ENCODE data around the gene SH2D3A. TPM values are rescaled to one million over a fixed set of nuclear protein-coding genes. Genes with fewer than 3 reads are reported as not detected.
A peak's percentile ranks its signal among the peaks of the same experiment; 100 is the strongest.

The SH2D3A gene
- total and polyA plus RNA-seq, 2 of the 4 experiments (the other 2 are of a cell fraction) = under 0.01 to 0.09 TPM

DNA sequence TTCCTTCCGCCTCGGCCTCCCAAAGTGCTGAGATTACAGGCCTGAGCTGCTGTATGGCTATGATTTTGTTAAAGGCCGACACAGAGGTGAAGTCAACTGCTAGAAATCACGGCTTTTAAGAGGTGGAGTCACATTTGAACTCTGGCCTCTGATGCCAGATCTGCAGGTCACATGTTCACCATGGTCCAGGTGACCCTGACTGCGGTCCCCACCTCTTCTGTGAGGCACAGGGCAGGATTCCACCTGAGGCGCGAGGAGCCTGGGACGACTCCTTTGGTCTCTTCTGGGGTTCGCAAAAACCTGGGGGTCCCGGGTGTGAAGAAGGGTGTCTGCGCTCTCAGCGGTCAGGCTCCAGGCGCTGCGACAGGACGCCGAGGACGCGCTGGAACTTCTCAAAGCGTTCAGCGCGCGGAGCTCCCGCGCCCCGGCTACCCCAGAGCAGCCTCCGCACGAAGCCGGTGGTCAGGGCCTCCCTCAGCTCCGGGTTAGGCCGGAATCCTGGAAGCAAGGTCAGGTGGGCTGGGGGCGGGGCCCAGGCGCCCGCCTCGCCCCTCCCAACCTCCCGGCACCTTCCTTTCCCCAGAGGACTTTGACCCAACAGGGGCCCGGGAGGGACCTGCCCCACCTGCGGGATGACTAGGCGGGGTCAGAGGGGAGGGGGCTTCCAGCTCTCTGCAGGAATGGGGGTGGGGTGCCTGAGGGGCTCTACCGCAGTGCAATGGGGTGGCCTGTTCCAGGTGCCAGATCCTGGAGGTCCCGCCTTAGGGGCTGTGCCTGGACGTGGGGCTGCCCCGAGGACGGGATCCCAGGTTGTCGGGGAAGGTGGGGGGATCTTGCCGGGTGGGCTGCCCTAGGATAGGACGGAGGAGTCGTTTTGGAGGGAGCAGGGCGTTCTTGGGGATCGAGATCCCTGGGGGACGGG, 14.7 kb downstream of the SH2D3A start:
- Histone ChIP-seq H4K20me1 (ENCODE audit: insufficient read depth, low read length) (no peaks in the 10 kb centered on the region), H3K14ac (replicated peaks; ENCODE audit: low read depth, low read length) (no peak overlapping the region), H3K9me3 (ENCODE audit: control insufficient read depth, insufficient read depth, low read length) (no peaks in the 10 kb centered on the region), H2BK120ac (ENCODE audit: low read depth, low read length) (no peak overlapping the region), H3K9me1 (ENCODE audit: insufficient read depth, low read length) (no peaks in the 10 kb centered on the region), H2AFZ (replicated peaks; ENCODE audit: low read length, poor library complexity) (no peak overlapping the region), H2AK5ac (ENCODE audit: low read depth, low read length) (no peak overlapping the region), H3K4me2 (ENCODE audit: low read depth, low read length) (no peak overlapping the region), H2BK15ac (ENCODE audit: low read depth, low read length) (no peak overlapping the region), H4K91ac (ENCODE audit: insufficient read depth, low read depth, low read length) (no peak overlapping the region), H4K5ac (ENCODE audit: low read depth, low read length) (no peak overlapping the region), H3K79me1 (ENCODE audit: low read depth in 1 of 2, low read length in 2 of 2) (peaks cover 3 to 6% of the 10 kb centered on the region in 2 experiments; a peak in 3 of 4 replicates), H2AK9ac (replicated peaks; ENCODE audit: low read depth, low read length, poor library complexity) (peak overlapping the region; percentile 81), H3K27me3 (ENCODE audit: control insufficient read depth, insufficient read depth, low read length) (no peaks in the 10 kb centered on the region), H3K36me3 (ENCODE audit: control insufficient read depth, insufficient read depth, low read length) (peaks cover 37% of the 10 kb centered on the region), H3K18ac (ENCODE audit: low read depth, low read length) (no peak overlapping the region), H2BK20ac (ENCODE audit: low read depth, low read length) (no peak overlapping the region), H3K4me3 (ENCODE audit: insufficient read depth, low read depth, low read length) (no peak overlapping the region), H2BK5ac (ENCODE audit: low read depth, low read length, poor library complexity, severe bottlenecking) (no peak overlapping the region), H3K4ac (ENCODE audit: low read depth, low read length) (no peak overlapping the region), H3K23ac (ENCODE audit: low read depth, low read length) (no peak overlapping the region), H3K27ac (ENCODE audit: insufficient read depth, low read length) (no peak overlapping the region), H4K8ac (ENCODE audit: low read depth in 2 of 2, low read length in 2 of 2) (no peak overlapping the region), H3K4me1 (ENCODE audit: control insufficient read depth, insufficient read depth, low read length) (no peaks in the 10 kb centered on the region), H3K56ac (ENCODE audit: extremely low read depth, insufficient read depth, low read length) (no peak overlapping the region), H3K9ac (ENCODE audit: low read depth, low read length) (no peak overlapping the region)
- ChIA-PET CTCF (no interaction called here), POLR2A (ENCODE audit: unreplicated experiment) (no interaction called here)
- dilution Hi-C loops (cut with HindIII; ENCODE audit: low sequenced_read_pairs, unreplicated experiment) = no loop called here
- DNase-seq (no peak), ATAC-seq (ENCODE audit: low read depth) (no peak)
- TF ChIP-seq MAZ (IDR thresholded peaks at IDR 0.05; ENCODE audit: borderline replicate concordance, low read depth, low read length) (no peak), MXI1 (IDR thresholded peaks at IDR 0.05; ENCODE audit: borderline replicate concordance, low read depth, low read length) (no peak), CEBPB (IDR thresholded peaks at IDR 0.05; ENCODE audit: low read depth, low read length) (no peak)
- TF ChIP-seq, protein P1, sequence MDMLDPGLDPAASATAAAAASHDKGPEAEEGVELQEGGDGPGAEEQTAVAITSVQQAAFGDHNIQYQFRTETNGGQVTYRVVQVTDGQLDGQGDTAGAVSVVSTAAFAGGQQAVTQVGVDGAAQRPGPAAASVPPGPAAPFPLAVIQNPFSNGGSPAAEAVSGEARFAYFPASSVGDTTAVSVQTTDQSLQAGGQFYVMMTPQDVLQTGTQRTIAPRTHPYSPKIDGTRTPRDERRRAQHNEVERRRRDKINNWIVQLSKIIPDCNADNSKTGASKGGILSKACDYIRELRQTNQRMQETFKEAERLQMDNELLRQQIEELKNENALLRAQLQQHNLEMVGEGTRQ (IDR thresholded peaks at IDR 0.05; ENCODE audit: low read depth, low read length) = no peak
- in situ Hi-C loops (cut with MboI; ENCODE audit: low sequenced_read_pairs) = no loop called here
- intact Hi-C loops (cut with micrococcal nuclease) = no loop called here
- no TSS peak for BruUV-seq (replicated peaks)
- 69% methylated on average over 25 of the region's 50 CpGs; no CpG with 5 or more reads in 1 of the 2 experiments for WGBS, 2 experiments (ENCODE audit: extremely low coverage in 2 of 2, insufficient read length in 1 of 2)

Measured in IMR-90 (cell line).